GM23338 (cell line): ENCODE results near the gene DRC1. TPM values are rescaled to one million over a fixed set of nuclear protein-coding genes. Genes with fewer than 3 reads are reported as not detected.

Experiments used
- ATAC-seq: fragments of 200-7000 bp; cut with Tn5 transposase; 3 replicates; pipeline ENCODE4 v1.9.1; 2020
- DNase-seq: peaks from one replicate; pipeline ENCODE4 v3.0.0-alpha.2; 2015; ENCODE audit warnings: low spot score
- H2AFZ ChIP-seq: fragments of 200-600 bp; sonication (generic); 2 replicates; pipeline ENCODE4 v1.8.0; 2016; ENCODE audit warnings: antibody characterized with exemption, mild to moderate bottlenecking, moderate library complexity
- H3F3A ChIP-seq: fragments of 200-600 bp; sonication (generic); replicated peaks from 2 replicates; pipeline ENCODE4 v1.8.0; 2017; ENCODE audit warnings: antibody characterized with exemption, mixed run types, low read depth
- H3K27ac ChIP-seq: fragments of 200-600 bp; sonication (generic); 2 replicates; pipeline ENCODE4 v1.6.1; 2016; ENCODE audit warnings: low read depth
- H3K27me3 ChIP-seq: fragments of 200-600 bp; sonication (generic); 2 replicates; pipeline ENCODE4 v1.8.0; 2016; ENCODE audit warnings: mild to moderate bottlenecking, mixed run types, moderate library complexity; ENCODE audit not compliant: insufficient read depth
- H3K36me3 ChIP-seq: fragments of 200-600 bp; sonication (generic); 2 replicates; pipeline ENCODE4 v1.8.0; 2016; ENCODE audit warnings: mild to moderate bottlenecking; ENCODE audit not compliant: insufficient read depth
- H3K4me1 ChIP-seq: fragments of 200-600 bp; sonication (generic); 2 replicates; pipeline ENCODE4 v1.8.0; 2016; ENCODE audit warnings: mild to moderate bottlenecking, moderate library complexity; ENCODE audit not compliant: insufficient read depth
- H3K4me2 ChIP-seq: fragments of 200-600 bp; sonication (generic); 2 replicates; pipeline ENCODE4 v1.7.1; 2017; ENCODE audit warnings: mixed run types
- H3K4me3 ChIP-seq: fragments of 200-600 bp; sonication (generic); 2 replicates; pipeline ENCODE4 v1.6.1; 2016; ENCODE audit warnings: mixed run types
- H3K79me2 ChIP-seq: fragments of 200-600 bp; sonication (generic); replicated peaks from 2 replicates; pipeline ENCODE4 v1.8.0; 2017; ENCODE audit warnings: mild to moderate bottlenecking; ENCODE audit not compliant: insufficient read depth
- H3K9me2 ChIP-seq: fragments of 200-600 bp; sonication (generic); 2 replicates; pipeline ENCODE4 v1.8.0; 2017; ENCODE audit not compliant: insufficient read depth
- H4K20me1 ChIP-seq: fragments of 200-600 bp; sonication (generic); replicated peaks from 2 replicates; pipeline ENCODE4 v1.8.0; 2017; ENCODE audit warnings: mild to moderate bottlenecking; ENCODE audit not compliant: insufficient read depth
- H3K27ac Mint-ChIP-seq: 2 replicates; pipeline ENCODE4 v1.8.0; 2020; ENCODE audit warnings: inconsistent platforms, mild to moderate bottlenecking, moderate library complexity, mixed read lengths
- H3K27me3 Mint-ChIP-seq: 3 replicates; pipeline ENCODE4 v1.8.0; 2022; ENCODE audit warnings: low read depth, mild to moderate bottlenecking, moderate library complexity, mixed read lengths, inconsistent platforms; ENCODE audit not compliant: insufficient read depth, poor library complexity
- H3K36me3 Mint-ChIP-seq: 3 replicates; pipeline ENCODE4 v1.8.0; 2021; ENCODE audit warnings: low read depth, mild to moderate bottlenecking, inconsistent platforms, moderate library complexity, mixed read lengths
- H3K4me1 Mint-ChIP-seq: 3 replicates; pipeline ENCODE4 v1.8.0; 2020; ENCODE audit warnings: mild to moderate bottlenecking, inconsistent platforms, mixed read lengths
- H3K4me3 Mint-ChIP-seq: 3 replicates; pipeline ENCODE4 v1.8.0; 2021; ENCODE audit warnings: moderate library complexity, mild to moderate bottlenecking, inconsistent platforms, mixed read lengths
- H3K9me3 Mint-ChIP-seq: 3 replicates; pipeline ENCODE4 v1.8.0; 2020; ENCODE audit warnings: moderate library complexity, mild to moderate bottlenecking, inconsistent platforms, mixed read lengths
- CREB1 ChIP-seq: fragments of 250-450 bp; sonication (Bioruptor Pico); IDR thresholded peaks from 2 replicates; pipeline ENCODE4 v1.5.0; 2020; ENCODE audit warnings: low read depth, mild to moderate bottlenecking, moderate library complexity
- ETS1 ChIP-seq: IDR thresholded peaks from 2 replicates; pipeline ENCODE4 v1.6.1; 2016; ENCODE audit warnings: antibody characterized with exemption
- EZH2 ChIP-seq: fragments of 200-600 bp; sonication (generic); IDR thresholded peaks from one replicate; pipeline ENCODE4 v1.8.0; 2017; ENCODE audit warnings: antibody characterized with exemption, mild to moderate bottlenecking, low read depth; ENCODE audit not compliant: unreplicated experiment
- EZH2phosphoT487 ChIP-seq: fragments of 200-600 bp; sonication (generic); IDR thresholded peaks from one replicate; pipeline ENCODE4 v1.8.1; 2018; ENCODE audit warnings: antibody characterized with exemption; ENCODE audit not compliant: unreplicated experiment
- JUNB ChIP-seq: IDR thresholded peaks from one replicate; pipeline ENCODE4 v1.6.1; 2016; ENCODE audit warnings: antibody characterized with exemption; ENCODE audit not compliant: unreplicated experiment
- NANOG ChIP-seq: IDR thresholded peaks from 2 replicates; pipeline ENCODE4 v1.6.1; 2016; ENCODE audit warnings: antibody characterized with exemption, borderline replicate concordance
- POLR2AphosphoS5 ChIP-seq: IDR thresholded peaks from 2 replicates; pipeline ENCODE4 v1.6.1; 2016; ENCODE audit warnings: antibody characterized with exemption, low read depth
- STAT1 ChIP-seq: IDR thresholded peaks from one replicate; pipeline ENCODE4 v1.6.1; 2016; ENCODE audit warnings: antibody characterized with exemption; ENCODE audit not compliant: unreplicated experiment
- ZNF114 ChIP-seq: fragments of 250-450 bp; sonication (Bioruptor Pico); IDR thresholded peaks from 2 replicates; pipeline ENCODE4 v1.5.0; 2020; ENCODE audit warnings: mild to moderate bottlenecking, moderate library complexity
- ZNF331 ChIP-seq: fragments of 250-450 bp; sonication (Bioruptor Pico); IDR thresholded peaks from 2 replicates; pipeline ENCODE4 v1.5.0; 2020; ENCODE audit warnings: low read depth, mild to moderate bottlenecking, moderate library complexity
- ZNF462 ChIP-seq: fragments of 250-450 bp; sonication (Bioruptor Pico); IDR thresholded peaks from 2 replicates; pipeline ENCODE4 v1.5.0; 2020; ENCODE audit warnings: mild to moderate bottlenecking, moderate library complexity
- polyA plus RNA-seq: library from polyadenylated mRNA; unstranded; fragments of >200 nt; fragmentation: Nextera tagmentation; extraction: Ambion mirVana; gene quantifications from 2 replicates; pipeline ENCODE4 v1.2.1, GENCODE V29; 2016
- total RNA-seq: library from RNA; depleted of rRNA; stranded (reverse); fragments of >200 nt; shearing (Covaris generic); gene quantifications from 2 replicates; pipeline ENCODE4 v1.2.3, GENCODE V29; 2014
- TF ChIP-seq, protein P1 (sequence below): IDR thresholded peaks from one replicate; pipeline ENCODE4 v1.6.1; 2018; ENCODE audit warnings: antibody characterized with exemption; ENCODE audit not compliant: unreplicated experiment
- TF ChIP-seq, protein P2 (sequence below), 2 experiments: fragments of 200-600 bp in 1 of 2; sonication (generic) in 1 of 2; conservative IDR thresholded peaks; 2 replicates each; pipeline versions ENCODE4 v1.5.1 to v1.6.1; 2016 to 2017; ENCODE audit warnings: antibody characterized with exemption in 2 of 2, low read depth in 2 of 2, mild to moderate bottlenecking in 2 of 2, moderate library complexity in 1 of 2

The DRC1 gene
- total and polyA plus RNA-seq, 2 experiments from 2014 or later, result 0.45 TPM; not detected in 1

GRCh38 chr2:26485725-26486418 is 84.2 kb downstream of the DRC1 start:
- no peaks in the 10 kb centered on the region; the same call in 2 of the 3 replicates for H3K4me1 Mint-ChIP-seq
- no peaks in the 10 kb centered on the region for H3K36me3 Mint-ChIP-seq
- H2AFZ ChIP-seq, result no peak overlapping the region
- H3F3A ChIP-seq, result no peaks in the 10 kb centered on the region
- H3K27me3 Mint-ChIP-seq, result peaks cover 8% of the 10 kb centered on the region
- H3K4me1 ChIP-seq, result no peaks in the 10 kb centered on the region
- H3K9me3 Mint-ChIP-seq, result no peaks in the 10 kb centered on the region
- no peaks in the 10 kb centered on the region for H4K20me1 ChIP-seq
- no peaks in the 10 kb centered on the region for H3K9me2 ChIP-seq
- no peak overlapping the region for H3K27ac Mint-ChIP-seq
- no peaks in the 10 kb centered on the region for H3K27me3 ChIP-seq
- TF ChIP-seq ZNF462 (CRISPR knock-in tag) (no peak), CREB1 (CRISPR knock-in tag) (no peak), JUNB (no peak), EZH2 (no peak), STAT1 (no peak), POLR2AphosphoS5 (no peak), ETS1 (no peak), NANOG (no peak), ZNF114 (CRISPR knock-in tag) (no peak), EZH2phosphoT487 (no peak), ZNF331 (no peak)
- TF ChIP-seq, protein P1, sequence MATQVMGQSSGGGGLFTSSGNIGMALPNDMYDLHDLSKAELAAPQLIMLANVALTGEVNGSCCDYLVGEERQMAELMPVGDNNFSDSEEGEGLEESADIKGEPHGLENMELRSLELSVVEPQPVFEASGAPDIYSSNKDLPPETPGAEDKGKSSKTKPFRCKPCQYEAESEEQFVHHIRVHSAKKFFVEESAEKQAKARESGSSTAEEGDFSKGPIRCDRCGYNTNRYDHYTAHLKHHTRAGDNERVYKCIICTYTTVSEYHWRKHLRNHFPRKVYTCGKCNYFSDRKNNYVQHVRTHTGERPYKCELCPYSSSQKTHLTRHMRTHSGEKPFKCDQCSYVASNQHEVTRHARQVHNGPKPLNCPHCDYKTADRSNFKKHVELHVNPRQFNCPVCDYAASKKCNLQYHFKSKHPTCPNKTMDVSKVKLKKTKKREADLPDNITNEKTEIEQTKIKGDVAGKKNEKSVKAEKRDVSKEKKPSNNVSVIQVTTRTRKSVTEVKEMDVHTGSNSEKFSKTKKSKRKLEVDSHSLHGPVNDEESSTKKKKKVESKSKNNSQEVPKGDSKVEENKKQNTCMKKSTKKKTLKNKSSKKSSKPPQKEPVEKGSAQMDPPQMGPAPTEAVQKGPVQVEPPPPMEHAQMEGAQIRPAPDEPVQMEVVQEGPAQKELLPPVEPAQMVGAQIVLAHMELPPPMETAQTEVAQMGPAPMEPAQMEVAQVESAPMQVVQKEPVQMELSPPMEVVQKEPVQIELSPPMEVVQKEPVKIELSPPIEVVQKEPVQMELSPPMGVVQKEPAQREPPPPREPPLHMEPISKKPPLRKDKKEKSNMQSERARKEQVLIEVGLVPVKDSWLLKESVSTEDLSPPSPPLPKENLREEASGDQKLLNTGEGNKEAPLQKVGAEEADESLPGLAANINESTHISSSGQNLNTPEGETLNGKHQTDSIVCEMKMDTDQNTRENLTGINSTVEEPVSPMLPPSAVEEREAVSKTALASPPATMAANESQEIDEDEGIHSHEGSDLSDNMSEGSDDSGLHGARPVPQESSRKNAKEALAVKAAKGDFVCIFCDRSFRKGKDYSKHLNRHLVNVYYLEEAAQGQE, result no peak
- TF ChIP-seq, protein P2, sequence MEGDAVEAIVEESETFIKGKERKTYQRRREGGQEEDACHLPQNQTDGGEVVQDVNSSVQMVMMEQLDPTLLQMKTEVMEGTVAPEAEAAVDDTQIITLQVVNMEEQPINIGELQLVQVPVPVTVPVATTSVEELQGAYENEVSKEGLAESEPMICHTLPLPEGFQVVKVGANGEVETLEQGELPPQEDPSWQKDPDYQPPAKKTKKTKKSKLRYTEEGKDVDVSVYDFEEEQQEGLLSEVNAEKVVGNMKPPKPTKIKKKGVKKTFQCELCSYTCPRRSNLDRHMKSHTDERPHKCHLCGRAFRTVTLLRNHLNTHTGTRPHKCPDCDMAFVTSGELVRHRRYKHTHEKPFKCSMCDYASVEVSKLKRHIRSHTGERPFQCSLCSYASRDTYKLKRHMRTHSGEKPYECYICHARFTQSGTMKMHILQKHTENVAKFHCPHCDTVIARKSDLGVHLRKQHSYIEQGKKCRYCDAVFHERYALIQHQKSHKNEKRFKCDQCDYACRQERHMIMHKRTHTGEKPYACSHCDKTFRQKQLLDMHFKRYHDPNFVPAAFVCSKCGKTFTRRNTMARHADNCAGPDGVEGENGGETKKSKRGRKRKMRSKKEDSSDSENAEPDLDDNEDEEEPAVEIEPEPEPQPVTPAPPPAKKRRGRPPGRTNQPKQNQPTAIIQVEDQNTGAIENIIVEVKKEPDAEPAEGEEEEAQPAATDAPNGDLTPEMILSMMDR (conservative IDR thresholded peaks at IDR 0.05; ENCODE audit: low read depth in 2 of 2), result no peak
- H3K27ac ChIP-seq, result no peak overlapping the region
- no peak overlapping the region for H3K4me3 Mint-ChIP-seq
- ATAC-seq (no peak), DNase-seq (no peak)
- no peaks in the 10 kb centered on the region for H3K36me3 ChIP-seq
- no peak overlapping the region for H3K4me3 ChIP-seq
- H3K4me2 ChIP-seq, result no peak overlapping the region
- H3K79me2 ChIP-seq, result no peaks in the 10 kb centered on the region
